ENCODE data around the gene BACH2.

DNA sequence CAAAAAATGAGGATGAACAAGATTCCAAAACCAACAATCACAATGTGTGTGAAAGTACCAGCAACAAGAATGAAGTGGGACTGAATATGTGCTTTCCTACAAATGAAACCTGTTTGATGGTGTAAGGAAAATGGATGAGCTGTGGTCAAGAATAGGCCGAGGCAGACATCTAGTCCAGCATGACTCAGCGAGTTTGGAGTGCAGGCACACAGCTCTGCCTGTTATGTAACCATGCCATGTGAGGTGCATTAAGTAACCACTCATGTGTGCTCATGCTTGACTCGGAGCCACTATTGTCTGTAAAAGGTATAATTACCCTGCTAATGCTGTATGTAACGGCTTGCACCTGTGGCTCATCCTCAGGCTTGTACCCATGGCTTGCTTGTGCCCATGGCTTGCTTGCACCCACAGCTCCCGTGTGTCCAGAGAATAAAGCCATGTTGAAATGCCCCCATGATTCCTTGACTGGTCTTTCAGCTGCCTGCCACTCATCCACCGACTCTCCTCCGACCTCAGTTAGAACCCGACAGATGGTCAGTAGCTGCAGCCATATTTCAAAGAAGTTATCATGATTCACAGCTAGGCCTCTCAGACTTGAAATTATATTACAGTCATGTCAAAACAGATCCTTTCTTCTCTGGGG lies 98.7 kb downstream of the BACH2 start:
- TF ChIP-seq, protein P1, sequence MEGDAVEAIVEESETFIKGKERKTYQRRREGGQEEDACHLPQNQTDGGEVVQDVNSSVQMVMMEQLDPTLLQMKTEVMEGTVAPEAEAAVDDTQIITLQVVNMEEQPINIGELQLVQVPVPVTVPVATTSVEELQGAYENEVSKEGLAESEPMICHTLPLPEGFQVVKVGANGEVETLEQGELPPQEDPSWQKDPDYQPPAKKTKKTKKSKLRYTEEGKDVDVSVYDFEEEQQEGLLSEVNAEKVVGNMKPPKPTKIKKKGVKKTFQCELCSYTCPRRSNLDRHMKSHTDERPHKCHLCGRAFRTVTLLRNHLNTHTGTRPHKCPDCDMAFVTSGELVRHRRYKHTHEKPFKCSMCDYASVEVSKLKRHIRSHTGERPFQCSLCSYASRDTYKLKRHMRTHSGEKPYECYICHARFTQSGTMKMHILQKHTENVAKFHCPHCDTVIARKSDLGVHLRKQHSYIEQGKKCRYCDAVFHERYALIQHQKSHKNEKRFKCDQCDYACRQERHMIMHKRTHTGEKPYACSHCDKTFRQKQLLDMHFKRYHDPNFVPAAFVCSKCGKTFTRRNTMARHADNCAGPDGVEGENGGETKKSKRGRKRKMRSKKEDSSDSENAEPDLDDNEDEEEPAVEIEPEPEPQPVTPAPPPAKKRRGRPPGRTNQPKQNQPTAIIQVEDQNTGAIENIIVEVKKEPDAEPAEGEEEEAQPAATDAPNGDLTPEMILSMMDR (IDR thresholded peaks at IDR 0.05; ENCODE audit: insufficient read depth, low read length, poor library complexity, severe bottlenecking), result no peak
- no peak for TF ChIP-seq EZH2phosphoT487 (conservative IDR thresholded peaks at IDR 0.05; ENCODE audit: low read length)
